Activated naive CD4-positive, alpha-beta T cell treated with anti-CD3 and anti-CD28 coated beads, Interleukin-2, amount 10 ng/mL, durations not matched to agents 7 days and 5 days (primary cell): ENCODE measurements around the gene PCGF3.
"Not testable (repeated sequence)": the region's sequence is repeated elsewhere in the genome, so short reads cannot be mapped to it uniquely, and the experiment has no call there.

Experiments used
- CTCF ChIA-PET: fragments of 350-600 bp; sonication (Branson Sonifier 250); formaldehyde crosslinking; loops from one replicate; lab custom pipeline; 2021; ENCODE audit warnings: antibody characterized with exemption; lab: Charles Lee
- DNase-seq: peaks from one replicate; pipeline ENCODE4 v3.0.0-alpha.2; 2020
- H3K27ac Mint-ChIP-seq: one replicate; pipeline ENCODE4 v1.8.0; 2021; ENCODE audit warnings: mild to moderate bottlenecking, moderate library complexity, mixed read lengths
- H3K27me3 Mint-ChIP-seq: one replicate; pipeline ENCODE4 v1.8.0; 2021; ENCODE audit warnings: mild to moderate bottlenecking, mixed read lengths
- H3K36me3 Mint-ChIP-seq: one replicate; pipeline ENCODE4 v1.8.0; 2021; ENCODE audit warnings: mixed read lengths
- H3K4me1 Mint-ChIP-seq: one replicate; pipeline ENCODE4 v1.8.0; 2021; ENCODE audit warnings: mixed read lengths
- H3K4me3 Mint-ChIP-seq: one replicate; pipeline ENCODE4 v1.8.0; 2021; ENCODE audit warnings: mild to moderate bottlenecking, moderate library complexity, mixed read lengths
- H3K9me3 Mint-ChIP-seq: one replicate; pipeline ENCODE4 v1.8.0; 2021; ENCODE audit warnings: mixed read lengths

Gene PCGF3

DNA sequence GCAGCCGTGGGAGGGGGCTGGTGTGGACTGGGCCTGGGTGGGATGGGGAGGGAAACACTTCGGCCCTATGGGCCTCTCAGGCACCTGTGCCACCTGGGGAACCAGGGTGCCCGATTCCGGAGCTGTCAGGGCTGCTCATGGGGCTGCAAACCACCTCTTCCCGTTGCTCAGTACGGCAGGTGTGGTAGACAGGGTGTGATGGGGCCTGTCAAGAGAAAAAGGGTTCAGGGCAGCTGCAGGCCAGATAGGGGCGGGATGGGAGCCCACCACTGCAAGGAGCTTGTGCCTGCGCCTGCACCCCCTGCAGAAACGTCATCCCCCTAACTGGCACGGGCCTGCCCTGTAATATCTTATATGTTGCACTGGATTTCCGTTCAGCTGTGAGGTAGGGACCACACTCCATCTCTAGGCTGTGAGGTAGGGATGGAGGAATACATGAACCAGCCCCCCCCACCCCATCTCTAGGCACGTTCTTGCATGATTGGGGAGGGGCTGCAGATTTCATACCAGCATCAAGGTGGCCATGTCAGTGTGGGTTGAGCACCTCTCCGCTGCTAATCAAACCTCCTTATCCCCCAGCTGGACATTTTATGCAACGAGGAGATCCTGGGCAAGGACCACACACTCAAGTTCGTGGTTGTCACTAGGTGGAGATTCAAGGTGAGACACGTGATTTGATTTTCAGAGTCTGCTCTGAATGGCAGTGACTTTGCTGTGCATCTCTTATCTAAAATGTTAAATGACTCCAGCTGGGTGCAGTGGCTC, 59.0 kb downstream of the PCGF3 start:
- Mint-ChIP-seq H3K27ac (peak overlapping the region; percentile 19), H3K4me3 (no peak overlapping the region), H3K36me3 (peaks cover 69% of the 10 kb centered on the region), H3K9me3 (peaks cover 5% of the 10 kb centered on the region), H3K4me1 (peaks cover 3% of the 10 kb centered on the region), H3K27me3 (no peaks in the 10 kb centered on the region)
- DNase-seq, result no peak
- CTCF ChIA-PET, result interaction anchor here (0.8 kb wide), 1 partner anchor 223 kb away, joined by 3 read pairs; the partner anchor contains the start of gene IDUA

DNA sequence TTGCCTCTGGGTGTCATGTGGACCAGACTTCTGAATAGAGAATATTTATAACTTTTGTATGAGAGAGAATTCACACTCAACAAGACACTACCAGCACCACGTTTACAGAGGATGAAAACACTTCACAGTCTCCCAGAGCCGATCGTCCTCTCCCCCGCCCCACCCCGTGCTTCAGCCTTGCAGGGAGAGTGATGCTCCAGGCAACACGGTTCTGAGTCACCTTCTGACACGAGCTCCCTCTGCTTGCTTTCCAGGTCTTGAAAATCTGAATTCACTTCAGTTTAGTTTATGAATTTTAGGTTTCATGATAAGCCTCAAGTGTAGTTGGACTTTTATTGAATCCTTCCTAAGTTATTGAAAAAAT, 60.5 kb downstream of the PCGF3 start:
- DNase-seq, result no peak
- peaks cover 66% of the 10 kb centered on the region for H3K36me3 Mint-ChIP-seq

DNA sequence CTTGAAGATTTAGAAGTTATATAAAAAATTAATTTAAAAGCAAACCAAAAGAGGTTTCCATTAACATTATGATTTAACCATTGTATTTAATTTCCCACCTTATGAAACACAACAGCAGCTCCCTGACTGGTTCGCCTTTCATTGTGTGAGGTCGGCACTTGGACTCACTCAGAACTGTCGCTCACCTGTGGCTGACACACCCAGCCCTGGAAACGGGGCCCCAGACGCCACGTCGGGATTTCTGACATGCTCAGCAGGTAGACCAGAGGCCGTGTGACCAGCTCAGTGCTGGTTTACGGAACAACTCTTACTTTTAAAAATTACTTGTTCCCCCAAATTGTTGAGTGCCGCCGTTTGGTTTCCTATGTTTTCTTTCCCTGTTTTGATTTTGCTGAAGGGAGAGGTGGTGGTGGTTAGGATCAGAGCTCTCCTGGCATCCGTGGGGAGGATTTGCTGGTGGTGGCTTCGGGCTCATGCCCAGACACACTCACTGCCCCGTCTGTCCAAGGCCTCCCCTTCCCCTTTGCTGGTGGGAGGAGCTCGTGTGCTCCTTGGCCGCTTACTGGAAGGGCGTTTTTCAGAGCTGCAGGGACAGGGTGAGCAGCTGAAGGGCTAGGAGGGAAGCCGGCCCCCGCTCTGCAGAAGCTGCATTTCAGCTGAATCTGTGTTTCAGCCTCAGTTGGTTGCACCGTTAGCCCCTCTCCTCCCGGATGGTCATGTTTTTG, 61.1 kb downstream of the PCGF3 start:
- Mint-ChIP-seq H3K4me3 (no peak overlapping the region), H3K36me3 (peaks cover 62% of the 10 kb centered on the region), H3K9me3 (no peaks in the 10 kb centered on the region), H3K27ac (no peak overlapping the region), H3K4me1 (no peaks in the 10 kb centered on the region), H3K27me3 (no peaks in the 10 kb centered on the region)
- DNase-seq, result no peak
- CTCF ChIA-PET, result interaction anchor here (1.0 to 1.6 kb wide), 2 partner anchors 12 to 24 kb away, joined by 4 read pairs; no protein-coding TSS in a partner anchor

More for the DNA sequence above, 60.5 kb downstream of the PCGF3 start:
- CTCF ChIA-PET, result interaction anchor here (1.6 kb wide), 1 partner anchor 13 kb away, joined by 4 read pairs; no protein-coding TSS in a partner anchor
- no peaks in the 10 kb centered on the region for H3K4me1 Mint-ChIP-seq
- no peaks in the 10 kb centered on the region for H3K9me3 Mint-ChIP-seq
- no peak overlapping the region for H3K27ac Mint-ChIP-seq
- H3K27me3 Mint-ChIP-seq, result no peaks in the 10 kb centered on the region
- H3K4me3 Mint-ChIP-seq, result no peak overlapping the region

DNA sequence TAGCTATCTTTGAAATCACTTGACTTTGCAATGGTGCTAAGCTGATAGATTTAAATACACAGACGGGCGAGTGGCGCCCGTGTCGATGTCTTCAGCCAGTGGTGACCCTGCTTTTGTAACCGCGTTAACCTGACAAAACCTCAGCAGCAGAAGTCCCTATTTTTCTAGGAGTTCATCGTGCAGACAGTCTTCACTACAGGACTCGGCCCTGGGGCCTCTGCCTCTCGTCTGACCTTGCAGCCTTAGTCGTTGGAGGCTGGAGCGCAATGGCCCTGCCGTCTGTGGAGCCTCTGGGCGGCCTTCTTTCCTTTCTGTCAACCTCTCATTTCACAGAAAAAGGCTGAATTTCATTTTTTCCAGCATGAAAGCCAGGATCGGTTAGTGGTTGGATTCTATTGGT, 62.4 kb downstream of the PCGF3 start:
- no peaks in the 10 kb centered on the region for H3K27me3 Mint-ChIP-seq
- no peak overlapping the region for H3K4me3 Mint-ChIP-seq
- DNase-seq, result no peak
- no peak overlapping the region for H3K27ac Mint-ChIP-seq
- no peaks in the 10 kb centered on the region for H3K4me1 Mint-ChIP-seq
- CTCF ChIA-PET, result interaction anchor here (1.0 kb wide), 1 partner anchor 26 kb away, joined by 4 read pairs; no protein-coding TSS in a partner anchor
- H3K9me3 Mint-ChIP-seq, result no peaks in the 10 kb centered on the region
- H3K36me3 Mint-ChIP-seq, result peaks cover 52% of the 10 kb centered on the region

DNA sequence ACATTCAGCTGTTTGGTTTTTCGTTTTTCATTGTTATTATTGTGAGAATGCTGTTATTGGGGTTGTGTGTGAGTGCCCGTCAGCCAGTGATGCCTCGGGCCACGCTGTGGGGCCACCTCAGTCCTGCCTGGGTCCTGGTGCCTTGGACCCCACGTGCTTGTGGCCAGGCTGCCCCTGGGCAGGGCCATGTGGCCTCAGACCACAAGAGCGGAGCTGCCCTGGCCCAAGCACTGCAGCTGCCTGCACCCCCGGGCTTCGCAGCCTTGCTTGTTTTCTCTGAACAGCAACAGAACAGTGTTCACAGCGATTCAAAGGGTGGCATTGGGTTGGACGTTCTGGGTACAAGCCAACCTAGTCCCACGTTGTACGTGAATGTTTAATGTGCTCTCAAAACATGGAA, 63.4 kb downstream of the PCGF3 start:
- Mint-ChIP-seq H3K4me1 (peaks cover 1% of the 10 kb centered on the region), H3K27ac (no peak overlapping the region), H3K4me3 (no peak overlapping the region), H3K36me3 (peaks cover 46% of the 10 kb centered on the region), H3K27me3 (no peaks in the 10 kb centered on the region), H3K9me3 (no peaks in the 10 kb centered on the region)
- CTCF ChIA-PET, result no interaction called here
- DNase-seq, result no peak

DNA sequence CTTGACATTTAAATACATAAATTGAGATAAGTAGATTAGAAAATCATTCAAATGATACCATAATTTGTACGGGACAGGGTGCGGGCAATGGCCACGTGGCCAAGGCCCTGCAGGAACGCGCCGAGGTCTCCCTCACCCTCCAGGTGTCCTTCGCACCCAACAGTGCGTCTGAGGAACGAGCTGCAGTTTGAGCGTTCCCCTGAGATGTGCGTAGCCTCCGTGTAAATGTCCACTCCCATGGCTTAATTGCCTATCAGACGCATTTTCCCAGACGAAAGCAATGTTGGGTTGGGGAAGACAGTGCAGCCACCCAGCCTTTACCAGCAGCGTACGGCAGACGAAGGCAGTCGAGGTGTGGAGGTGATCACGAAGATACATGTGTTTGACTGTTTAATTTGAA, 63.9 kb downstream of the PCGF3 start:
- no peak overlapping the region for H3K27ac Mint-ChIP-seq
- no peak for DNase-seq
- peaks cover 2% of the 10 kb centered on the region for H3K4me1 Mint-ChIP-seq
- CTCF ChIA-PET, result no interaction called here
- peaks cover 51% of the 10 kb centered on the region for H3K36me3 Mint-ChIP-seq
- H3K27me3 Mint-ChIP-seq, result no peaks in the 10 kb centered on the region
- no peak overlapping the region for H3K4me3 Mint-ChIP-seq
- no peaks in the 10 kb centered on the region for H3K9me3 Mint-ChIP-seq

DNA sequence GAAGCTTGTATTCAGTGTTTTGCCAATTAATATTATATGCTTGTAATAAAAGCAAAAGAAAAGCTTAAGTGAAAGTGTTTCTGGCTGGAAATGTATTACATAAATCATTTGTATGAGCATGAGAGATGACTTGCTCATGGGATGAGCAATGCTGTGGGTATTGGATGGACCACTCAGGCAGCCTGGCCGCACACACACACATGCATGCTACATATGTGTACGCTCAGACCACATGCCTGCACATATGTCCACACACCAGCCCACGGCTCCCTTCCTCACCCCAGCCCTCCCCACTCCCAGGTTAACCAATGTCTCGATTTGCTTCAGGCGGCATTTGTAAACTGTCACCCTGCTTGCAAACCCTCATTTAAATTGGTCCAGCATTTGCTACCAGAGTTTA, 64.4 kb downstream of the PCGF3 start:
- no peaks in the 10 kb centered on the region for H3K27me3 Mint-ChIP-seq
- H3K9me3 Mint-ChIP-seq, result no peaks in the 10 kb centered on the region
- no peak overlapping the region for H3K4me3 Mint-ChIP-seq
- H3K36me3 Mint-ChIP-seq, result peaks cover 51% of the 10 kb centered on the region
- H3K4me1 Mint-ChIP-seq, result peaks cover 6% of the 10 kb centered on the region
- no peak for DNase-seq
- no peak overlapping the region for H3K27ac Mint-ChIP-seq
- CTCF ChIA-PET, result no interaction called here

DNA sequence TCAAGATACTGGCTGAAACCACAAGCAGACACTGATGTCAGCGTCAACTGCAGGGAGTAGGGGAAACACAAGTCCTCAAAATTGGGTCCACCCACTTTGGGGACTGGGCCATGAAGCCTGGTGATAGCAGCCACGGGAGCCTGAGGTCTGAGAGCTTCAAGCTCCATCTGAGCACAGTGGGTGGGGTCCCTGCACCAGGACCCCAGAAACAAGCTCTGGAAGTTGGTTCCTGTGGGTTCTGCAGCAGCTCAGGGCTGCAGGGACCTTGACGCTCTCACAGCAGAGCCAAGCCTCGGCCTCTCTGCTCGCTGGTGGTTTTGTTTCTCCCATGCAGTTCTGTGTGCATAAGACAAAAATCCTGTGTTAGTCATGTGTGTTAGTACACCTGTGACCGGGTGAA, 65.8 kb downstream of the PCGF3 start:
- peaks cover 53% of the 10 kb centered on the region for H3K36me3 Mint-ChIP-seq

DNA sequence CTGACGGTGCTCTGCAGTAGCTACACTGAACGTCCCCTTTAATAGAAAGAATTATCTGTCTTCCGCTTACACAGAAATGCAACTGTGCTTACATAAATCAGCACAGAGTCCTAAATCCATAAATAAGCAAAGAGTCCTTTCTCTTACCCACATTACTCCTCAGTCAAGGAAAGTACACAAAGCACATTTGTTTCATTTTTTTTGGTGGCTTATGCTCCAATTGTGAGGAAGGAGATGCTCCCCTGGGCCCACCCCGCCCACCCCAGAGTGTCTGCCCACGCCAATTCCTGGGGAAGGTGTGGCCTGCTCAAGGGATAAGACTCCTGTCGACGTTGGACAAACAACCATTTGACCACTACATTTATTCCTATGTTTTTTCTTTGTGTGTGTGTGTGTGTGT, 66.5 kb downstream of the PCGF3 start:
- peaks cover 52% of the 10 kb centered on the region for H3K36me3 Mint-ChIP-seq
- H3K27ac Mint-ChIP-seq, result no peak overlapping the region
- peaks cover 17% of the 10 kb centered on the region for H3K4me1 Mint-ChIP-seq
- H3K4me3 Mint-ChIP-seq, result no peak overlapping the region
- CTCF ChIA-PET, result no interaction called here
- H3K9me3 Mint-ChIP-seq, result no peaks in the 10 kb centered on the region
- no peaks in the 10 kb centered on the region for H3K27me3 Mint-ChIP-seq
- no peak for DNase-seq

More for the DNA sequence above, 65.8 kb downstream of the PCGF3 start:
- no peaks in the 10 kb centered on the region for H3K9me3 Mint-ChIP-seq
- H3K4me3 Mint-ChIP-seq, result no peak overlapping the region
- peaks cover 12% of the 10 kb centered on the region for H3K4me1 Mint-ChIP-seq
- no peak overlapping the region for H3K27ac Mint-ChIP-seq
- DNase-seq, result no peak
- H3K27me3 Mint-ChIP-seq, result no peaks in the 10 kb centered on the region
- CTCF ChIA-PET, result no interaction called here

DNA sequence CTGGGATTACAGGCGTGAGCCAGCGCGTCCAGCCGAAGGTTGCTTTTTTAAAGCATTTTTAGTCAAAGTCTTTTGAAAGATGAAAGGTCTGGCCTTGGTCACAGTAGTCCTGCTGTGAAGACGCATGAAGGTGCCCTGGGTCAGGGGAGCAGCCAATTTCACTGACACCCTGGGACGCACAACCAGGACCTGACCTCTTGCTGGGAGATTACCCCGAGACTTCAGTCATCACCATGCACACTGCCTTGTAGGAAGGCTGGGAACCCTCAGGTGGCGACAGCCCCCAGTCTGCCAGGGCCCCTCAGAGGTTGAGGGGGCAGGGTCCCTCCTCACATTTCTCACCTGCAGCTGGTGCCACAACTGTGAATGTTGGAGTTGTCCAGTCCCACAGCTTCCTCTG, 67.1 kb downstream of the PCGF3 start:
- H3K27me3 Mint-ChIP-seq, result no peaks in the 10 kb centered on the region
- peaks cover 53% of the 10 kb centered on the region for H3K36me3 Mint-ChIP-seq
- no peak for DNase-seq
- H3K9me3 Mint-ChIP-seq, result no peaks in the 10 kb centered on the region
- H3K4me1 Mint-ChIP-seq, result peaks cover 21% of the 10 kb centered on the region
- H3K27ac Mint-ChIP-seq, result no peak overlapping the region
- no peak overlapping the region for H3K4me3 Mint-ChIP-seq
- CTCF ChIA-PET, result no interaction called here

DNA sequence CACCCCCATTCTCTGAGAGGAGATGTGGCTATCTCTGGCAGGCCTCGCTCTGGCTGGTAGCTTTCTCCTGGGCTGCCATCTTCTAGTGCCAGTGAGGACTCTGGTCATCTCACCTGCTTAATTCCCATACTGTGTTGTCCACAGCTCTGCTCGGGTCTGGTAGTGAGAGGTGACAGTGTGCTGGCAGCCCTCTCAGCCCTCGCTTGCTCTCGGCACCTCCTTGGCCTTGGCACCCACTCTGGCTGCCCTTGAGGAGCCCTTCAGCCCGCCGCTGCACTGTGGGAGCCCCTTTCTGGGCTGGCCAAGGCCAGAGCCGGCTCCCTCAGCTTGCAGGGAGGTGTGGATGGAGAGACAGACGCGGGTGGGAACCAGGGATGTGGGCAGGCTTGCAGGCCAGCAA, 67.6 kb downstream of the PCGF3 start:
- H3K36me3 Mint-ChIP-seq, result peaks cover 57% of the 10 kb centered on the region
- H3K9me3 Mint-ChIP-seq, result no peaks in the 10 kb centered on the region
- DNase-seq, result no peak
- H3K4me1 Mint-ChIP-seq, result peaks cover 25% of the 10 kb centered on the region
- H3K27ac Mint-ChIP-seq, result no peak overlapping the region
- H3K4me3 Mint-ChIP-seq, result no peak overlapping the region
- CTCF ChIA-PET, result no interaction called here
- no peaks in the 10 kb centered on the region for H3K27me3 Mint-ChIP-seq

DNA sequence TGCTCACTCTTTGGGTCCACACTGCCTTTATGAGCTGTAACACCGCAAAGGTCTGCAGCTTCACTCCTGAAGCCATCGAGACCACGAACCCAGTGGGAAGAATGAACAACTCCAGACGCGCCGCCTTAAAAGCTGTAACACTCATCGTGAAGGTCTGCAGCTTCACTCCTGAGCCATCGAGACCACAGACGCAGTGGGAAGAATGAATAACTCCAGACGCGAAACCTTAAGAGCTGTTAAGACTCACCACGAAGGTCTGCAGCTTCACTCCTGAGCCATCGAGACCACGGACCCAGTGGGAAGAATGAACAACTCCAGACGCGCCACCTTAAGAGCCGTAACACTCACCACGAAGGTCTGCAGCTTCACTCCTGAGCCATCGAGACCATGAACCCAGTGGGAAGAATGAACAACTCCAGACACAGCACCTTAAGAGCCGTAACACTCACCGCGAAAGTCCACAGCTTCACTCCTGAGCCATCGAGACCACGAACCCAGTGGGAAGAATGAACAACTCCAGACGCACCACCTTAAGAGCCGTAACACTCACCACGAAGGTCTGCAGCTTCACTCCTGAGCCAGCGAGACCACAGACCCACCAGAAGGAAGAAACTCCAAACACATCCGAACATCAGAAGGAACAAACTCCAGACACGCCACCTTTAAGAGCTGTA, 68.9 kb downstream of the PCGF3 start:
- Mint-ChIP-seq H3K27ac (peak overlapping the region; percentile 24), H3K4me1 (peaks cover 30% of the 10 kb centered on the region), H3K36me3 (peaks cover 61% of the 10 kb centered on the region)
- H3K4me3 Mint-ChIP-seq, DNase-seq, H3K9me3 Mint-ChIP-seq, H3K27me3 Mint-ChIP-seq: not testable (repeated sequence)
- CTCF ChIA-PET, result interaction anchor here (1.2 kb wide), 1 partner anchor 169 kb away, joined by 4 read pairs; no protein-coding TSS in a partner anchor

DNA sequence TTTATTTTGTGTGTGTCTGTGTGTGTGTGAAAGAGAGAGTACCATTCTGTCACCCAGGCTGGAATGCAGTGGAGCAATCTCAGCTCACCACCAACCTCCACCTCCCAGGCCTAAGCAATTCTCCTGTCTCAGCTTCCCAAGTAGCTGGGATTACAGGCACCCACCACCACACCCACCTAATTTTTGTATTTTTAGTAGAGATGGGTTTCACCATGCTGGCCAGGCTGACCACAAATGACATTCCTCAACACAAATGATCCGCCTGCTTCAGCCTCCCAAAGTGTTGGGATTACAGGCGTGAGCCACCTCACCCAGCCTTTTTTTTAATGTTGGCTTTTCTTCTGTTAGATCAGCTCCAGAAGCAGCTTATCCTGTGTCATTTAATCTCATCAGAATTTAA, 69.9 kb downstream of the PCGF3 start:
- peaks cover 61% of the 10 kb centered on the region for H3K36me3 Mint-ChIP-seq
- H3K4me3 Mint-ChIP-seq, H3K9me3 Mint-ChIP-seq, H3K27ac Mint-ChIP-seq, DNase-seq, H3K27me3 Mint-ChIP-seq: not testable (repeated sequence)
- H3K4me1 Mint-ChIP-seq, result peaks cover 39% of the 10 kb centered on the region
- CTCF ChIA-PET, result interaction anchor here (1.0 kb wide), 1 partner anchor 33 kb away, joined by 4 read pairs; no protein-coding TSS in a partner anchor

DNA sequence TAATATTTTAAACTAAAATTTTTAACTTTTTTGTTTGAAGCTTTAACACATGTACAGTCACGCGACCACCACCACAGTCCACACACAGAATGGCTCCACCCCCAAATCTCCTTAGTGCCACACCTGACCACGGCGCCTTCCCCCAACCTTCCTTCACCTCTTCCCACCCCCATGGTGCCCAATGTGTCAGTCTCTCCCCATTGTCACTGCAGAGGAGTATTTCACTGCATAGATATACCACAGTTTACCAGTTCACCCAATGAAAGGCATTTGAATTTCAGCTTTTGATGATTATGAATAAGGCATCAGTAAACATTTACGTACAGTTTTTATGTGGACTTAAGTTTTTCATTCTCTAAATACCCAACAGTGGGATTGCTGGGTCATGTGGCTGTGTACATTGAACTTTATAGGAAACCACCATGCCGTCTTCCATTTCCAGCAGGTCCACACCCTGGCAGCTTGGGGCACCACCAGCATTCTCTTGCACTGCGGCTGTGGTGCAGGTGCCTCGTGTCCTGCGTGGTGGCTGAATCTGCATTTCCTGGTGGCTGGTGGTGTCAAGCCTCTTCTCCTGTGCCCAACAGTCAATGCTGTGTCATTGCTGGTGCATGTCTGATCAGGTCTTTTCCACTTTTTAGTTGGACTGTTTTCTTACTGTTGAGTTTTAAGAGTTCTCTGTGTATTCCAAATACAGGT, 71.3 kb downstream of the PCGF3 start:
- Mint-ChIP-seq H3K27ac (no peak overlapping the region), H3K9me3 (no peaks in the 10 kb centered on the region), H3K36me3 (peaks cover 59% of the 10 kb centered on the region), H3K27me3 (peaks cover 2% of the 10 kb centered on the region), H3K4me3 (no peak overlapping the region), H3K4me1 (peaks cover 42% of the 10 kb centered on the region)
- CTCF ChIA-PET, result interaction anchor here (0.7 kb wide), 1 partner anchor 13 kb away, joined by 3 read pairs; no protein-coding TSS in a partner anchor
- DNase-seq, result no peak
